GM10248 (cell line): ENCODE measurements around the gene FMN2.

ENCODE experiments used
- CTCF ChIA-PET: fragments of 300-600 bp; sonication (Branson Sonifier 250); formaldehyde crosslinking; extraction: SDS; loops from one replicate; lab custom pipeline; 2021; ENCODE audit warnings: antibody characterized with exemption; lab: Yijun Ruan, JAX
- POLR2A ChIA-PET: fragments of 350-650 bp; sonication (Branson Sonifier 250); formaldehyde crosslinking; extraction: SDS; loops from one replicate; lab custom pipeline; 2020; ENCODE audit warnings: antibody characterized with exemption; lab: Yijun Ruan, JAX
- DNase-seq: peaks from one replicate; pipeline ENCODE4 v3.0.0; 2012; ENCODE audit errors: extremely low spot score
- CTCF ChIP-seq: IDR thresholded peaks from 2 replicates; pipeline ENCODE4 v1.5.1; 2012; ENCODE audit warnings: mild to moderate bottlenecking, low read depth; ENCODE audit errors: extremely low read depth, missing control alignments, control extremely low read depth

FMN2 gene

GRCh38 chr1:240349695-240350094, 258.0 kb downstream of the FMN2 start:
- DNase-seq = no peak
- TF ChIP-seq CTCF = no peak
- POLR2A ChIA-PET = no interaction called here
- CTCF ChIA-PET = no interaction called here

- no peak for DNase-seq
- POLR2A ChIA-PET = no interaction called here
- CTCF ChIA-PET = interaction anchor here (0.7 kb wide), 1 partner anchor 50 kb away, joined by 3 read pairs; no protein-coding TSS in a partner anchor
- TF ChIP-seq CTCF = no peak
Measured at GRCh38 chr1:240350910-240351331, 259.2 kb downstream of the FMN2 start.

- DNase-seq = no peak
- CTCF ChIA-PET = no interaction called here
- no peak for TF ChIP-seq CTCF
- POLR2A ChIA-PET = no interaction called here
Measured at GRCh38 chr1:240351690-240352089, 260.0 kb downstream of the FMN2 start.

GRCh38 chr1:240352769-240353168, 261.1 kb downstream of the FMN2 start:
- no peak for TF ChIP-seq CTCF
- ChIA-PET CTCF (no interaction called here), POLR2A (no interaction called here)
- no peak for DNase-seq

- POLR2A ChIA-PET = no interaction called here
- DNase-seq = no peak
- TF ChIP-seq CTCF = no peak
- CTCF ChIA-PET = no interaction called here
Measured at GRCh38 chr1:240356568-240356967, 264.9 kb downstream of the FMN2 start.

GRCh38 chr1:240362046-240362445, 270.4 kb downstream of the FMN2 start:
- CTCF ChIA-PET = no interaction called here
- DNase-seq = no peak
- POLR2A ChIA-PET = no interaction called here
- no peak for TF ChIP-seq CTCF

- DNase-seq = no peak
- no peak for TF ChIP-seq CTCF
- CTCF ChIA-PET = no interaction called here
- POLR2A ChIA-PET = no interaction called here
Measured at GRCh38 chr1:240362826-240363225, 271.1 kb downstream of the FMN2 start.
